ENCODE results near the gene BCAM.

Gene BCAM

GRCh38 chr19:44846455-44847143, 37.7 kb downstream of the BCAM start:
- no peak for TF ChIP-seq CTCF (IDR thresholded peaks at IDR 0.05; ENCODE audit: low read depth, low read length)
- H3K4me3 ChIP-seq (replicated peaks in 1 of 2; ENCODE audit: low read depth in 2 of 2, low read length in 2 of 2) = peak overlapping the region; percentile 69 to 85
- peak; percentile 23 to 48 for DNase-seq (ENCODE audit: low read depth in 2 of 2)

- DNase-seq (ENCODE audit: low read depth in 2 of 2) = peak; percentile 27 to 61
- no peak for TF ChIP-seq CTCF (IDR thresholded peaks at IDR 0.05; ENCODE audit: low read depth, low read length)
- H3K4me3 ChIP-seq (replicated peaks in 1 of 2; ENCODE audit: low read depth in 2 of 2, low read length in 2 of 2) = peak overlapping the region; percentile 69 to 85
Measured at GRCh38 chr19:44847144-44848035, 38.5 kb downstream of the BCAM start.

- H3K4me3 ChIP-seq (replicated peaks in 1 of 2; ENCODE audit: low read depth in 2 of 2, low read length in 2 of 2) = peak overlapping the region; percentile 69 to 85
- DNase-seq (ENCODE audit: low read depth in 2 of 2) = peak; percentile 58 to 61
- no peak for TF ChIP-seq CTCF (IDR thresholded peaks at IDR 0.05; ENCODE audit: low read depth, low read length)
Measured at GRCh38 chr19:44848036-44848811, 39.3 kb downstream of the BCAM start.

- H3K4me3 ChIP-seq (replicated peaks in 1 of 2; ENCODE audit: low read depth in 2 of 2, low read length in 2 of 2) = peak overlapping the region; percentile 69 to 85
- no peak for TF ChIP-seq CTCF (IDR thresholded peaks at IDR 0.05; ENCODE audit: low read depth, low read length)
- DNase-seq (ENCODE audit: low read depth in 2 of 2) = no peak
Measured at GRCh38 chr19:44848812-44849447, 40.0 kb downstream of the BCAM start.

GRCh38 chr19:44850641-44851109, 41.8 kb downstream of the BCAM start:
- DNase-seq (ENCODE audit: low read depth in 2 of 2) = no peak
- no peak overlapping the region for H3K4me3 ChIP-seq (replicated peaks in 1 of 2; ENCODE audit: low read depth in 2 of 2, low read length in 2 of 2)
- TF ChIP-seq CTCF (IDR thresholded peaks at IDR 0.05; ENCODE audit: low read depth, low read length) = no peak

- no peak for TF ChIP-seq CTCF (IDR thresholded peaks at IDR 0.05; ENCODE audit: low read depth, low read length)
- DNase-seq (ENCODE audit: low read depth in 2 of 2) = no peak
- no peak overlapping the region for H3K4me3 ChIP-seq (replicated peaks in 1 of 2; ENCODE audit: low read depth in 2 of 2, low read length in 2 of 2)
Measured at GRCh38 chr19:44851427-44851826, 42.5 kb downstream of the BCAM start.

All from cardiac fibroblast (primary cell).